Smooth muscle cell of the pulmonary artery (primary cell): ENCODE results near the gene GEN1. TPM values are rescaled to one million over a fixed set of nuclear protein-coding genes. Genes with fewer than 3 reads are reported as not detected.

Experiments
- total RNA-seq: library from RNA; depleted of rRNA; stranded (reverse); fragments of >200 nt; gene quantifications from 2 replicates; pipeline ENCODE4 v1.2.3, GENCODE V29; 2014

GEN1 gene, protein sequence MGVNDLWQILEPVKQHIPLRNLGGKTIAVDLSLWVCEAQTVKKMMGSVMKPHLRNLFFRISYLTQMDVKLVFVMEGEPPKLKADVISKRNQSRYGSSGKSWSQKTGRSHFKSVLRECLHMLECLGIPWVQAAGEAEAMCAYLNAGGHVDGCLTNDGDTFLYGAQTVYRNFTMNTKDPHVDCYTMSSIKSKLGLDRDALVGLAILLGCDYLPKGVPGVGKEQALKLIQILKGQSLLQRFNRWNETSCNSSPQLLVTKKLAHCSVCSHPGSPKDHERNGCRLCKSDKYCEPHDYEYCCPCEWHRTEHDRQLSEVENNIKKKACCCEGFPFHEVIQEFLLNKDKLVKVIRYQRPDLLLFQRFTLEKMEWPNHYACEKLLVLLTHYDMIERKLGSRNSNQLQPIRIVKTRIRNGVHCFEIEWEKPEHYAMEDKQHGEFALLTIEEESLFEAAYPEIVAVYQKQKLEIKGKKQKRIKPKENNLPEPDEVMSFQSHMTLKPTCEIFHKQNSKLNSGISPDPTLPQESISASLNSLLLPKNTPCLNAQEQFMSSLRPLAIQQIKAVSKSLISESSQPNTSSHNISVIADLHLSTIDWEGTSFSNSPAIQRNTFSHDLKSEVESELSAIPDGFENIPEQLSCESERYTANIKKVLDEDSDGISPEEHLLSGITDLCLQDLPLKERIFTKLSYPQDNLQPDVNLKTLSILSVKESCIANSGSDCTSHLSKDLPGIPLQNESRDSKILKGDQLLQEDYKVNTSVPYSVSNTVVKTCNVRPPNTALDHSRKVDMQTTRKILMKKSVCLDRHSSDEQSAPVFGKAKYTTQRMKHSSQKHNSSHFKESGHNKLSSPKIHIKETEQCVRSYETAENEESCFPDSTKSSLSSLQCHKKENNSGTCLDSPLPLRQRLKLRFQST
- total RNA-seq: 5.2 and 6.1 TPM in 2 replicates

DNA sequence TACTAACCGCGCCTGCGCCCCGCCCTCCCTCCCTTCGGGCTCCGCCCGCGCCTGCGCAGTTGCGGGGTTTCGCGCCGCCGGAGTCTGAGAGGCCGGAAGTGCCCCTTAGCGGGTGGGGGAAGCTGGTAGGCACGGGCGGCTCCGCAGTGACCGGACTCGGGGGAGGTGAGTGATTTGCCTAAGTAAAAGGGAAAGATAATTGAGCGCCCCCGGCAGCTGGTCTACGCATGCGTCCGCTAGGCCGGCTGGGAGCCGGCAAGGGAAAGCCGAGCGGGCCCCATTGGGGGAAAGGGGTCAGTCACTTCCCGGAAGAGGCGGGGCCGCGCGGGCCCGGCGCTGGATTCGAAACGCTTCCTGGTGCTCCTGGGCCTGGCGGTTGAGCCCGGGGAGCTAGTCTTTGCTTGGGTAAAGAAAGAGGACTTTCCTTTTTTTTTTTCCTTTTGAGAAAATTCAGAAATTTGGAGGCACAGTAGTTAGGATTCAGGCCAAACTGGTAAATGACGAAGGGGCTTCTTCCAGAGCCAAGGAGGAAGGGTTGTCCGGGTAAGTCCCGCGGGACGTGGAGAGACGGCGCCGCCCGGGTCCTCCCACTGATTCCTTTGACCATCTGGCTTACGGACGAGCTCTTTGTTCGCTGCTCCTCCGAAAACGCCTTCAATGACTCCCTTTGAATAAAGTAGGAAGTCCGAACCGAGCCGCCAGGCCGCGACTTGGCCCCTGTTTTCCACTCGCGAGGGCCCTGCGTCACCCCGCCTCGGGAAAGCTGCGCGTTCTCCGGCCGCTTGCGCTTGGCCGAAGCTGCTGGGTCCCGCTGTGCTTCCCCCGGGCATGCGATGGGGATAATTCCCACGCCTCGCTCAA, at the start of gene GEN1, which contains the start of gene SMC6:
Gene GEN1 (plus strand): TSS at position 336 of the 861 bp plus-strand sequence. CDS start 5,806 bp downstream, outside the sequence.
Gene SMC6 (minus strand): TSS at position 8 of the 861 bp plus-strand sequence. CDS start 7,864 bp downstream, outside the sequence.

DNA sequence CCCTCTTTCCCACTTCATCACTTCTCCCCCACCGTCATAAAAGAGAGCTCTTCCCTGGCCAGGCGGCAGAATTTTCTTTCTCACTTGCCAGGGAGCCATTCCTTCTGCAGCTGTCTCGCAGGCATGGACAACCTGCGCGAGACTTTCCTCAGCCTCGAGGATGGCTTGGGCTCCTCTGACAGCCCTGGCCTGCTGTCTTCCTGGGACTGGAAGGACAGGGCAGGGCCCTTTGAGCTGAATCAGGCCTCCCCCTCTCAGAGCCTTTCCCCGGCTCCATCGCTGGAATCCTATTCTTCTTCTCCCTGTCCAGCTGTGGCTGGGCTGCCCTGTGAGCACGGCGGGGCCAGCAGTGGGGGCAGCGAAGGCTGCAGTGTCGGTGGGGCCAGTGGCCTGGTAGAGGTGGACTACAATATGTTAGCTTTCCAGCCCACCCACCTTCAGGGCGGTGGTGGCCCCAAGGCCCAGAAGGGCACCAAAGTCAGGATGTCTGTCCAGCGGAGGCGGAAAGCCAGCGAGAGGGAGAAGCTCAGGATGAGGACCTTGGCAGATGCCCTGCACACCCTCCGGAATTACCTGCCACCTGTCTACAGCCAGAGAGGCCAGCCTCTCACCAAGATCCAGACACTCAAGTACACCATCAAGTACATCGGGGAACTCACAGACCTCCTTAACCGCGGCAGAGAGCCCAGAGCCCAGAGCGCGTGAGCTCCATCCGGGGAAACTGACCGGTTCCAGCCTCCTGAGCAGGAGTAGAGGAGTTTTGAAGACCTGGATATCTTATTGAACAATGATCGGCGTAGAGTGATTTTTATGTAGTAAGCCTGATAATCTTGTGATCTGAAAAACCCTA, 62.7 kb downstream of the GEN1 start, which contains the start of gene MSGN1:
Gene MSGN1 (plus strand): TSS at position 65 of the 850 bp plus-strand sequence. CDS start 59 bp downstream, at position 124.

Other genes with a start within 250 kb of the GEN1 start
- 0.03 TPM in 1 of 2 replicates, not detected in the other for gene RAD51AP2, start 235.7 kb upstream of the GEN1 start, total RNA-seq
- 0.66 and 0.72 TPM in 2 replicates for gene VSNL1, start 213.4 kb upstream of the GEN1 start, total RNA-seq
- 17.7 and 19.4 TPM in 2 replicates for gene SMC6, start 328 bp upstream of the GEN1 start, total RNA-seq
- not detected in 2 replicates for gene MSGN1, start 62.3 kb downstream of the GEN1 start, total RNA-seq
- gene KCNS3, start 124.5 kb downstream of the GEN1 start, total RNA-seq: 0.78 and 2.6 TPM in 2 replicates